Suppressor macrophage (primary cell): ENCODE measurements around the gene CITED1.
A peak's percentile ranks its signal among the peaks of the same experiment; 100 is the strongest.

Experiments
- DNase-seq, 4 experiments: peaks; one replicate each; pipeline ENCODE4 v3.0.0-alpha.2; 2020 to 2022

CITED1 gene

GRCh38 chrX:72308566-72309296, 3.0 kb upstream of the CITED1 start:
- DNase-seq: peak; percentile 13 to 49 (median 43)

GRCh38 chrX:72308209-72308565, 2.5 kb upstream of the CITED1 start:
- DNase-seq: no peak

- DNase-seq: no peak
Observed at GRCh38 chrX:72307646-72308051, 1.9 kb upstream of the CITED1 start.

- peak; percentile 69 to 83 (median 78) for DNase-seq
Observed at GRCh38 chrX:72306851-72307645, 1.3 kb upstream of the CITED1 start.

- DNase-seq: peak in 1 of 4 experiments; percentile 17
Observed at GRCh38 chrX:72306085-72306801, 529 bp upstream of the CITED1 start.

- no peak for DNase-seq
Observed at GRCh38 chrX:72304877-72305276, 837 bp downstream of the CITED1 start.

GRCh38 chrX:72301781-72302180, 3.9 kb downstream of the CITED1 start:
- DNase-seq: no peak

GRCh38 chrX:72299891-72300630, 5.7 kb downstream of the CITED1 start:
- DNase-seq: no peak

- peak; percentile 23 to 50 (median 43) for DNase-seq
Observed at GRCh38 chrX:72297953-72298730, 7.6 kb downstream of the CITED1 start.

- no peak for DNase-seq
Observed at GRCh38 chrX:72296991-72297390, 8.7 kb downstream of the CITED1 start.

- DNase-seq: no peak
Observed at GRCh38 chrX:72295745-72296144, 10.0 kb downstream of the CITED1 start.

- no peak for DNase-seq
Observed at GRCh38 chrX:72294497-72294896, 11.2 kb downstream of the CITED1 start.

GRCh38 chrX:72282302-72282701, 23.4 kb downstream of the CITED1 start:
- DNase-seq: no peak

GRCh38 chrX:72280321-72280845, 25.3 kb downstream of the CITED1 start:
- DNase-seq: no peak

GRCh38 chrX:72276478-72276953, 29.2 kb downstream of the CITED1 start:
- DNase-seq: no peak

- DNase-seq: no peak
Observed at GRCh38 chrX:72274526-72274925, 31.2 kb downstream of the CITED1 start.

- DNase-seq: no peak
Observed at GRCh38 chrX:72273718-72274117, 32.0 kb downstream of the CITED1 start.

GRCh38 chrX:72272868-72273267, 32.8 kb downstream of the CITED1 start:
- no peak for DNase-seq

GRCh38 chrX:72271812-72272211, 33.9 kb downstream of the CITED1 start:
- no peak for DNase-seq

GRCh38 chrX:72271091-72271788, 34.5 kb downstream of the CITED1 start:
- no peak for DNase-seq
